ENCODE data around the gene CPHXL2.

CPHXL2 gene

DNA sequence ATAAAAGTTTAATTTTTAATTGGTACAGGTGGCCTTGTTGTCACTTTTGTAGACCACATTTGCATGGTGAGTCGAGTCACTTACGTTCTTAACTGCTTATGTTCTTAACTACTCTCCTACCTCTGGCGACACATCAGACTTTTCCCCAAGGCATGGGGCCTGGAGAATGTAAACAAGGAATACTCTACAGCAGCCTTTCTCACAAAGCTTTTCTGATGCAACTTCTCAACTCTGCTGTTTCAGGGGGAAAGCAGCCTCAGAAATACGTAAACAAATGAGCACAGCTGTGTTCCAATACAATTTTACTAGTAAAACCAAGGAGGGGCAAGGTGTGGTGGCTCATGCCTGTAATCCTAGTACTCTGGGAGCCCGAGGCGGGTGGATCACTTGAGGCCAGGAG is 36.2 kb downstream of the CPHXL2 start:
- no peak for DNase-seq

DNA sequence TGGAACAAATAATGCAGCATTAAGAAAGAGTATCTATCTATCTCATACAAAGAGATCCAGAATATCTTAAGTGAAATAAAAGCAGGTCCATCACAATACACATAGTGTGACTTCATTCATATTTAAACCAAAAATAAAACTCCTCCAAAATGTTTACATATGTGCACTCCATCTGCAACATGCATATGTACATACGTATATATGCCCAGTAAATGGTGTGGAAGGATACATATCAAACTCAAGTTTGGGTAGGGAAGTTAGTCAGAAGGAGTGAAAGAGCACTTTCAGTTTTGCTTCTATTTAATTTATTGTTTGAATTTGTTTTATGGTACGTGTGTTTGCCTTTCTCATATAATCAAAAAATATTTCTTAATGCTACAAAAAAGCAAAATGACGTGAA is 41.8 kb downstream of the CPHXL2 start:
- no peak for DNase-seq

DNA sequence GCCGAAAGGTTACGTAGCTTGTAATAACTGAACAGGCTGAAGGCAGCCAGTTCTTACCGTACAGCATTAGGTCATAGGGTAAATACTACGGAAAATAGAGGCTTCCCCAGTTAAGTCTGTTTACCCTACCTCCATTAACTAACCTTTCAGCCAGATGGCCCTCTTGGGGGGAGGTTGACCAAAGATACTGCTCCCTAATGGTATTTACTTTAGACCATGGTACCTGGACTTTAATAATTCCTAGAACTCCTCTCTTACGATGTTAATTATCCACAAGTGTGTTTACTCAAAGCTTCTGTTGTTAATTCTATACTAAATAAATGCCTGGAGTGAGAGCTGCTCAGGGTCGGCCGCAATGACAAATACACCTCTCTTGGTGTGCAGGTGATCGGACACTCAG is 44.0 kb downstream of the CPHXL2 start:
- no peak for DNase-seq

DNA sequence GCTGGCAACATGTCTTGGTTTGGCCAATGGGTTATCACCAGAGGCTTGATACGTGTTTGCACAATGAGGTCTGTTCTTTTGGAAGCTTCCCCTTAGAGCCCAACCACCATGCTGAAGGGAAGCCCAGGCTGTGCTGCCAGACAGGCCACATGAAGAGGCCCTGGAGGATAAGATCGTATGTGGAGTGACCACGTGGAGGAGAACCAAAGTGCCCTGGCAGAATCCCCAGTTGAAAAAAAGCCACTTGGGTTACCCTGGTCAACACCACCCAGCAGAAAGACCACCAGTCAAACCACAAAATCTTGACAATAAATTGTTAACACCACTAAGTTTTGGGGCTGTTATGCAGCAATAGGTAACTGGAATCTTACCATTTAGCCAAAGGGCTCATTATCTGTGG is 46.8 kb downstream of the CPHXL2 start:
- DNase-seq: no peak

DNA sequence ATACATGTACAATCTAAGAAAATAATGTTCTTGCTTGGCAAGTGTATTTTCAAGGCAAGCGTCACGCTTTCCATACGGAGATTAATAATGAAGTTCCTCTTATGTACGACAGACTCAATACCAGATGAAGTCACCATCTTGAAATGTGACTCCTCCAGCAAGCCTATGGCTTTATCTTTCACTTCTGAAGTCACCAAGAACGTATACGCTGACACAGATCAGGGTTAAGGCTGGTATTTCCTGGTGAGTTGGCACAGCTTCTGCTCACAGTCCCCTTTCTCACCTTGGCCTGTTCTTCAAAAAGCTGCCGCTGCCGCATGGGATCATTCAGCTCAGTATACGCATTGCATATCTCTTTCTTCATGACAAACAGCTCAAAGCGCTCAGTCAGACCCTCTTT is 47.7 kb downstream of the CPHXL2 start:
- DNase-seq: no peak

DNA sequence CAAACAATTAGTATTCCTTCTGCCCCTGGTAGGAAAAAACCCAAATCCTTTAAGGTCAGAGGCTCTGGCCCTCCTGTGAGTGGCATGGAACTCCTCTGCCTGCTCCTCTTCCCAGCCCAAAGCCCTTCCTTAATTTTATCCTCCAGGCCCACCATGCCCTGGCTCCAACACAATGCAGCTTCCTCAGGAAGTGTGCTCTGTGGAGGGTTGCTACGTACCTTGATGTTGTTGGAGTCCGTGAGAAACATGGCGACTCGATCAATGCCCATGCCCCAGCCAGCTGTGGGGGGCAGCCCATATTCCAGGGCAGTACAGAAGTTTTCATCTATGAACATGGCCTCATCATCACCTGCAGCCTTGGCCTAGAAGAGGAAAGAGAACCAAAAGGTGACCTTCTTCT is 48.5 kb downstream of the CPHXL2 start:
- DNase-seq: no peak

DNA sequence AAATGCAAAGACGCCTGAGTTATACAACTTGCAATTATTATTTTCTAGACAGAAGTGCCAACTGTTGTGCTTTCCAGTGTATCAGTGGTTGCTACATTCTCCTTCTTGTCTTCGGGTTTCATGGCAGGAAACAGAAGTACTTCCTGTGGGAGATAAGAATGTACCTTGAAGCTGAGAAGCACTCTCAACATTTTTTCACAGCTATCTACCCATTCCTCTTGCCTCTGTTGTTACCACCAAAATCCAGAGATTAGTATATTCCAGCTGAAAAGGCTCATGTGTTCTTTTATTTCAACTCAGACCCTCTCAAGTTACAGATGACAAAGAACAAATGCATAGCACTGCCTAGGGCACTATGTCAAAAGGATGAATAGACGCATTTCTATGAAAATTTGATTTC is 49.0 kb downstream of the CPHXL2 start:
- DNase-seq: no peak

DNA sequence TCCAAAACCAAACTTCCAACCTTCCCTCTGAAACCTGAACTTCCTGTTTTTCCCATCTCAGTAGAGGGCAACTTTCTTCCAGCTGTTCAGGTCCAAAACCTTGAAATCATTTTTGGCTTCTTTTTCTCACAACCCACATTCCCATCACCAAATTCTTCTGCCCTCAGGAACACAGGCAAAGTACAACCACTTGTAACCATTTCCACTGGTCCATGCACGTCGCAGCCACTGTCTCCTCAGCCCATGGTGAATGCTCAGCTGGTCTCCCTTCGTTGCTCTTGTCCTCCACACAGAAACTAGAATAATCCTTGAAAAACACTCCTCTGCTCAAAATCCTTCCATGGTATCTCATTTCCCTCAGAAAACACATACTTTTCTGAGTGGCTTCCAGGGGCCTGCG is 50.0 kb downstream of the CPHXL2 start:
- DNase-seq: no peak

DNA sequence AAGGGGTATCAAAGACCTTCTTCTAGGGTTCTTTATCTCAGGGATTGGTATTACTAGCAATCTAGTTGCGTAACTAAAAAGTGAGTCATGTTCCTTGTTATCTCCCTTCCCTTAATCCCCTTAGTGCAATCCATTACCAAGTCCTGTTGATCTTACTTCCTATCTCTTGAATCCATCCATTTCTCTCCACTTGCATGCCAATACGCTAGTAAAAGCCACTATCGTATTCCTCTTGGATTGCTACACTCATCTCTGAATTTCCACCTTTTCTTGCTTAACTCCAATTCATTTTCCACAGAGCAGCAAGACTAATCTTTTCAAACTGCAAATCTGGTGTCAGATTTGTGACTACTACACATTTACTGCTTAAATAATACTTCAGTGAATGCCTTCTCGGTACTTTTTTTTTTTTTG is 51.9 kb downstream of the CPHXL2 start:
- DNase-seq: peak; percentile 42

DNA sequence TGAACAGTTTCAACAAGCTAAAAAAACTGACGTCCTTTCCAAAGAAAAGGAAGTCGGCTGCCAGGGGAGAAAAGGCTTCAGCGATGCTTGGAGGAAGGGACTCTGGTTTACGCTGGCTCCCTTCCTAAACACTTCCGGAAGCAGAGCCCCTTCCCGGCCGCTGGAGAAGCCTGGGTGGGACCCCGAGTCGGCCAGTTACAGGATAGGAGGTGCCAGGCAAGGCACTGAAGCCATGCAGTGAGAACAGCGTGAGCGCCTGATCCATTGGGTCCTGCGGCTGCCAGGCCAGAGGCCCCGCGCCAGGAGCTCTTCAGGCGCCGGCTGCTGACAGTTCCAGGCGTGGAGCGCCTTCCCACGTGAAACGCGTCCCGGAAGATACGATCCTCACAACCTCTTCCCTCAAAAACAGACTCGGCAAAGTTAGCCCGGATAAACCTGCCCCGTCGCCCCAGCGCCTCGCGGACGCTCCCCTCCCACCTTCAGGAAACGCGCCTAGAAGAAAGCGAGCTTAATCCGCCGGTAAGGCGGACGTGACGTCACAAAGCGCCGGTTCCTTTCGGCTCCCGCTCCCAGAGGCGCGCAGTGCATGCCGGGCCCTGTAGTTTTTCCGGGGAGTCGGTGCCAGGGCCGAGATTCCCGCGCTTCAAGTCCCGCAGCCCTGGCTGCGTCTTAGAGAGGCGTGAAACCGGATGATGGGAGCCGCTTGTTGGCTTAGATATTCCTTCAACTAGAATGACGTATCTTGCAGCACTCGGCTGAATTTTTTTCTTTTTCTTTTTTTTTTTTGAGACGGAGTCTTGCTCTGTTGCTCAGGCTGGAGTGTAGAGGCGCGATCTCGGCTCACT is 53.8 kb downstream of the CPHXL2 start, which contains the start of gene ADAT1:
ADAT1 (minus strand) TSS at position 521 of the 845 bp plus-strand sequence. CDS start 2,482 bp downstream, outside the sequence.
- peak; percentile 99 for DNase-seq

DNA sequence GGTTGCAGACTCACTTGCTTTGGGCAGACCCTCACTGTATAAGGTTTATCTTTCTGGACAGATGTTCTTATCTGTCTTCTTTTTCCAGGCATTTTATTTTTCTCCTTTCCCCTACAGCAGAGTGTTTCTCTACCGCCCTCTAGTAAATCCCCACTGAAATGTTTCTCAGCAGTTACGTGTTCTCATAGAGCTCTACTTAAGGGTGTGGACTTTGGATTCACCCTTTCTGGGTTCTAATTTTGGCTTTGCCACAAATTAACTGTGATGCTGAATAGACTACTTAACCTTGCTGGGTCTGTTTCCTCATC is 55.7 kb downstream of the CPHXL2 start:
- peak; percentile 51 for DNase-seq

DNA sequence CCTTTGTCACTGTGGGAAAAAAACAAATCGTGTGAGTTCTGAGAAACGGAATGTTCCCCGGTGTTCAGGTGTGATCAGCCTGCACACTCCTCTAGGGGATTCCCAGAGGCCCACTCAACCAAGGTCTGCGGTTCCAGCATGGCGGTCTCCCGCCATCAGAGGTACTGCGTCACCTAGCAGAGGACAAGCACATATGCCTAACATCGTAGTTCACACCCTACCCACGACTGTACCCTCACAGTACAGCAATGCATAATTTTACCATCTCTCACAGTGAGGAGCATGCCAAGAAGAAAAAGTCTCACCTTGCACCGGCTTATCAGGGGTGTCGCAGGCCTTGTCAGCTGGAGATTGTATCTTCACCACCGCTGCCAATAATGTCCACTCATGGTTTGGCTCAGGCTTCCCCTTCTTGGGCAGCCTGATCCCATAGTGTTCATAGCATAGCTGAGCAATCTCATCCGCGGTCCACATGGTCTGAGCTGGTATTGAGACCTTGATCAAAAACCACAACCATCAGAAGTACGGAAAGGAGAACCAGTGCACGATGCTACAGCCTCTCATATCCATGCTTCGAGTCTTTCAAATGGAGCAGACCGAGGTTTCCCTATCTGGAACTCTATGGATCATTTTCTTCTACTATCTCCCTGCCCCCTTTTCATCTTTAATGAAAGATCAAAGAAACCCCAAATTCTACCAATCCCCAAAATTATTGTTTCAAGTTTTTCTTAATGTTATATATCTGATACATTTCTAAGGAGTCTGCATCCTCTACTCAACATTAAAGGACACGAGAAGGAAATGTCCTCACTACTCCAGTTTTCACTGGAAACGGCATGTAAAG is 56.3 kb downstream of the CPHXL2 start:
- DNase-seq: no peak

DNA sequence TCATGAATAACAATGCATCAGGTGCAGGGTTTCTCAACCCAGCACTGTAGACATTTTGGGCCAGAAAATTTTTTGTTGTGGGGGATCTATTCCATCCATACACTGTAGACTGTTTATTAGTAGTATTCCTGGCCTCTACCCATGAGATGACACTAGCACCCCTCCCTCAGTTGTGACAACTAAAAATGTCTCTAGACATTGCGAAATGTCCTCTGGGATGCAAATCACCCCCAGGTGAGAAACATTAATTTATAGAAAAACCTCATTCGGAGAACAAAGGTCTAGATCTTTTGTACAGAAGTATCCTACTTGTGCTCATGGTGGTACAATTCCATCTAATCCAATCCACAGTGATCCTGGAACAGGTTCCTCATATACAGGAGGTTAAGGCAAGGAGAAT is 58.0 kb downstream of the CPHXL2 start:
- DNase-seq: no peak

DNA sequence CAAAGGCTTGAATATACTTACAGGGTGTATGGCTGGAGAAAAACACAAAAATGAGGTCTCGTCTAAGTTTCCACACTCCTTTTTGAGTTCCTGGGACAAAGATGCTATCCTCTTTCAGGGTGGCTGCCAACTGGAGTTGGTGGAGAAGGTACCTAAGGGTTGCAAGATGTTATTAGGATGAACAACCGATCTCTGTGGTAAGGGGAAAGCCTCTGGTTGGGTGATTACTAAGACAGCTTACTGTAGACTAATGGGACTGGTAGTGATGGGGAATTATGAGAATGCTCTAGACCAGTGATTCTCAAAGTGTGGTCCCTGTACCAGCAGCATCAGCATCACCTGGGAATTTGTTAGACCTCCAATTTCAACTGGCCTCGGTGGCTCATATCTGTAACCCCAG is 59.7 kb downstream of the CPHXL2 start:
- DNase-seq: no peak

DNA sequence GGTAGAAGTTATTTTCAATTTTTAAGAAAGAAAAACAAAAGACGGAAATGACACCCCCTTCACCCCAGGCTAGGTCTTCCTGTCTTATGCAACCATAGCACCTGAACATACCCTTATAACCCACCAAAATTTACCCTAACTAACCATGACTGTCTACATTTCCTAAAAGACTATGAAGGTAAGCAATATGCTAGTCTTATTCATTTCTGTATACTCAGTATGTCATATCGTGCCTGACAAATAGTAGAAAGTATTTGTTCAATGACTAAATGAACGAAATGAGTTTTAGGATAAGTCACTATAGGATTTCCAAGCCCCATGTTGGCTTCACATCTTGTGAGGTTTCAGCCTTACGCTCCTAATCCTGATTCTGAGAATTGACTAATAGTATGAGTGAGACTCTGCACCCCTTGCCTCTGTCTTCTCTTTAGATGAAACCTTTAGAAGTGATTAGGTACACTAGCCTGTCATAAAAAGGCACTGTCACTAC is 60.2 kb downstream of the CPHXL2 start:
- no peak for DNase-seq

DNA sequence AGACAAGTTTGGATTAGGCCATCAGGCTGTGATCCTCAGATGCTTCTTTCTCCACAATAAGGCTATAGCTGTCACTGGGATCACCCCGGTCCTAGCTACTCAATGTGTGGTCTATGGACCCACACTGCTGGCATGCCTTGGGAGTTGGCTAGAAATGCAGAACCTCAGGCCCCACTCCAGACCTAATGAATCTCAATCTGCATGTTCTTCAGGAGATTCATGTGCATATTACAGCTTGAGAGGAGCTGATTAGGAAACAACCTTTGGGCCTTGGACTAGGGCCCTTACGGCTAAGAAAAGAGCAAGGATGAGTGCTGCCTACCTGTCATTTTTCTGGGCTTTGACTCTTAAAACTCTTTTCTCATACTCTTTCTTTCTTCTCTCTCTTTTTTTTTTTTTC is 61.2 kb downstream of the CPHXL2 start:
- DNase-seq: no peak

DNA sequence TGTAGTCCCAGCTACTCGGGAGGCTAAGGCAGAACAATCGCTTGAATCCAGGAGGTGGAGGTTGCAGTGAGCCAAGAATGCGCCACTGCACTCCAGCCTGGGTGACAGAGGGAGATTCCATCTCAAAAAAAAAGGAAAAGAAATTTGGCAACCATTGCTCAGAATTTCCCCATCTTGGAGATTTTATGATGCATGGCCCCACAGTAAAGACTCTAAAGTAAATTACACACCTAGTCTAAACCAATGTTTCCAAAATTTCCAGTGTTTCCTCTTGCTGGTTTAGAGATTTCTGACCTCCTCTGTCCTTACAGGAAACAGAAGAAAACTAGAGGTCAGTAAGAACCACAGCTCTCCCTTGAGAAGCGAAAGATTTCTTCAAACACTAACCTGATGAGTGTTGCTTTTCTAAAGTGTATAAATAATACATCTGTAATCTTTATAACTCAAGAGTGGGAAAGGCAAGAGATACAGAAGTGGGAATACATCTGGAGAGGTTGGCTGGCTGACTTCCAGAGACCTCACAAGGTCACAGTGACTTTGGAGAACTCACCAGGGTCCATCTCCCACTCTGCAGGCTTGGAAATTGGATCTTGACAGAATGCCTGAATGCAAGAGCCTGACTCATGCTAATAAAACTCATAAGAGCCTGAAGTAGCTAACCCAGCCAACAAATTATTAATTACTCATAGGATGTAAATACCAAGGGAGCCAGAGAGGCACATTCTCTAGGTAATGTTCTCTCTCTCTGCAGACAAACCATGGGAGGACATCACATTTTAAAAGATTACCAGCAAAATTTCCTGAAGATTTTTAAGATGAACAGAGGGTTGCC is 62.5 kb downstream of the CPHXL2 start:
- DNase-seq: peak; percentile 85
